ENCODE data around the gene ANKS1A.

GRCh38 chr6:34951731-34952130, 62.7 kb downstream of the ANKS1A start:
- TF ChIP-seq CTCF (IDR thresholded peaks at IDR 0.05 in 4 of 5, conservative IDR thresholded peaks at IDR 0.05 in 1 of 5) (no peak), POLR2A (IDR thresholded peaks at IDR 0.05) (no peak)
